Progenitor cell of endocrine pancreas (in vitro differentiated cells): ENCODE results near the gene NEURL1. TPM values are rescaled to one million over a fixed set of nuclear protein-coding genes. Genes with fewer than 3 reads are reported as not detected.

ENCODE experiments used
- DNase-seq: peaks from one replicate; pipeline ENCODE4 v3.0.0; 2021; ENCODE audit warnings: low spot score; ENCODE audit not compliant: unreplicated experiment
- H3K27ac Mint-ChIP-seq: 2 replicates; pipeline ENCODE4 v1.8.0; 2021; ENCODE audit warnings: mild to moderate bottlenecking, moderate library complexity, mixed read lengths
- H3K27me3 Mint-ChIP-seq: 2 replicates; pipeline ENCODE4 v1.8.0; 2021; ENCODE audit warnings: mixed read lengths
- H3K36me3 Mint-ChIP-seq: 2 replicates; pipeline ENCODE4 v1.8.0; 2022; ENCODE audit warnings: mixed read lengths; ENCODE audit not compliant: insufficient read depth
- H3K4me1 Mint-ChIP-seq: 2 replicates; pipeline ENCODE4 v1.8.0; 2021; ENCODE audit warnings: low read depth, mixed read lengths
- H3K4me3 Mint-ChIP-seq: 2 replicates; pipeline ENCODE4 v1.8.0; 2021; ENCODE audit warnings: low read depth, mild to moderate bottlenecking, moderate library complexity, mixed read lengths
- H3K9me3 Mint-ChIP-seq: 2 replicates; pipeline ENCODE4 v1.8.0; 2021; ENCODE audit warnings: low read depth, mixed read lengths
- total RNA-seq: library from RNA; stranded (reverse); gene quantifications from 2 replicates; pipeline ENCODE4 v1.2.1, GENCODE V29; 2021
- TF ChIP-seq, protein P1 (sequence below): fragments of 200-600 bp; sonication (generic); IDR thresholded peaks from one replicate; pipeline ENCODE4 v1.5.0; 2021; ENCODE audit warnings: antibody characterized with exemption, mild to moderate bottlenecking; ENCODE audit not compliant: unreplicated experiment

NEURL1 gene
- total RNA-seq, 1 donor from 2014 or later, result 21.5 TPM

DNA sequence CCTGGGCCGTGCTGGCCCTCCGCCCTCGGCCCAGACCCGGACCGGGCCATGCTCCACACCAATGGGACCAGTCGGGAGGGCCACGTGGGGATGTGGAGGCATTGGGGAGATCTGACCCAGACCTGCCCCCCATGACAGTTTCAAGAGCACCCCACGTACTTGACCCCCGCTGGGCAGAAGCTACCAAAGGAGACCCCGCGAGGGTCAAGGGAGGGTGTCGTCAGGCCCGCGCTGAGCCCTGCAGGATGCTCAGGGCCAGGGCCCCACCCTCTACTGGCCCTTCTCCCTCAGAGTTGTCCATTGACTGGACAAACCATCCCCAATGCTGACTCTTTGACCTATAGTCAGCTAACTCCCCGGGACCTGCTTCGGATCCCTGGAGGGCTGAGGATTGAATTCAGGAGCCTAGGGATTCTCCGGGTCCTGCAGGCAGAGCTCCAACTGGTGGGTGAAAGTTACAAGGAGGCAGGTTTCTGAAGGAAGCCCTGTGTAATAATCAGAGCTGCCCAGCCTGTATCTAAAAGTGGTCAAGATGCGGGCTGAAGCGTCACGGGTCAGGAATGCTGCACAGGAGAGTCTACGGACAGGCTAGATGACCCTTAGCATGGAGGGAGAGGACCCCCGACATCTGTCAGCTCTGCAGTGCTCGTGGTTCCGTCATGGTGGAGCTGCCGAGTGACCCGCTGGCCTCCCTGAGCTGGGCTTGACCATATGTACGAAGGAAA, 40.8 kb upstream of the NEURL1 start:
- H3K4me3 Mint-ChIP-seq, result no peak overlapping the region
- no peaks in the 10 kb centered on the region for H3K27me3 Mint-ChIP-seq

DNA sequence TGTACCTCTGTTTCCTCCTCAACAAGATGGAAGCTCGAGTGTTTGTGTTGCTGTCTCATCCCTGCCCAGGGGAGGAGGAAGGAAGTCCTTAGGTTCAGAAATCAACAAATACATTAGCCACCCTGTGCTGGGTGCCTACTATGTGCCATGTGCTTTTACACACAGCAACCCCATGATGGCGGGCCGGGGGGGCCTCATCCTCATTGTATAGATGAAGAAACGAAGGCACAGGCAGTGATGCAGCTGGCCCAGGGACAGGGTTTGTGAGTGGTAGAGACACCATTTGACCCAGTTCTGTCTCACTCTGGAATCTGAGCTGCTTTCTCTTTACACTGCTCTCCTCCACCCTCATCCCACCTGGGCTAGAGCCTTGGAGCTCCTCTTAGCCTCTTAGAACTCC, 39.5 kb upstream of the NEURL1 start:
- Mint-ChIP-seq H3K36me3 (peaks cover 2% of the 10 kb centered on the region), H3K4me1 (no peaks in the 10 kb centered on the region), H3K27me3 (no peaks in the 10 kb centered on the region), H3K9me3 (no peaks in the 10 kb centered on the region), H3K27ac (no peak overlapping the region), H3K4me3 (no peak overlapping the region)
- TF ChIP-seq, protein P1, sequence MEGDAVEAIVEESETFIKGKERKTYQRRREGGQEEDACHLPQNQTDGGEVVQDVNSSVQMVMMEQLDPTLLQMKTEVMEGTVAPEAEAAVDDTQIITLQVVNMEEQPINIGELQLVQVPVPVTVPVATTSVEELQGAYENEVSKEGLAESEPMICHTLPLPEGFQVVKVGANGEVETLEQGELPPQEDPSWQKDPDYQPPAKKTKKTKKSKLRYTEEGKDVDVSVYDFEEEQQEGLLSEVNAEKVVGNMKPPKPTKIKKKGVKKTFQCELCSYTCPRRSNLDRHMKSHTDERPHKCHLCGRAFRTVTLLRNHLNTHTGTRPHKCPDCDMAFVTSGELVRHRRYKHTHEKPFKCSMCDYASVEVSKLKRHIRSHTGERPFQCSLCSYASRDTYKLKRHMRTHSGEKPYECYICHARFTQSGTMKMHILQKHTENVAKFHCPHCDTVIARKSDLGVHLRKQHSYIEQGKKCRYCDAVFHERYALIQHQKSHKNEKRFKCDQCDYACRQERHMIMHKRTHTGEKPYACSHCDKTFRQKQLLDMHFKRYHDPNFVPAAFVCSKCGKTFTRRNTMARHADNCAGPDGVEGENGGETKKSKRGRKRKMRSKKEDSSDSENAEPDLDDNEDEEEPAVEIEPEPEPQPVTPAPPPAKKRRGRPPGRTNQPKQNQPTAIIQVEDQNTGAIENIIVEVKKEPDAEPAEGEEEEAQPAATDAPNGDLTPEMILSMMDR, result no peak
- DNase-seq, result no peak

More for the DNA sequence above, 40.8 kb upstream of the NEURL1 start:
- TF ChIP-seq, protein P1, result no peak
- H3K9me3 Mint-ChIP-seq, result no peaks in the 10 kb centered on the region
- no peak for DNase-seq
- H3K27ac Mint-ChIP-seq, result no peak overlapping the region
- peaks cover 5% of the 10 kb centered on the region for H3K36me3 Mint-ChIP-seq
- H3K4me1 Mint-ChIP-seq, result no peaks in the 10 kb centered on the region

DNA sequence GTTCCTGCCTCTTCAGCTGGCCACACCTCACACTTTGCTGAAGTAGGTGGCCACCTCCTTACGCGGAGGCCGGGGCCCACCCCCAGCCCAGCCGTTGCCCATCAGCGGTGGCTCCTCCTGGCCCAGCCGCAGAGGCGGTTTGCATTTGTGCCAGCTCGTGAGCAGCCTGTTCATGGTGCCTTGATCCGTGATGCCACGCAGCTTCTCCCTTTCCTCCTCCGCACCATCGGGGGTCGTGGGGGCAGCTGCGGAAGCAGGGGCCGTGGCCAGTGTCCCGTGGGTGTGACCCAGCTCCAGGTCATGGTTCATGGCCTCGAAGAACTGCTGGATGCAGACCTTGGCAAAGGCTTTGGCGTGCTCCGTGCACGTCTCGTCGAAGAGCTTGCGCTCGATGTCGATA, 38.3 kb upstream of the NEURL1 start:
- Mint-ChIP-seq H3K9me3 (no peaks in the 10 kb centered on the region), H3K27ac (no peak overlapping the region), H3K36me3 (no peaks in the 10 kb centered on the region)

DNA sequence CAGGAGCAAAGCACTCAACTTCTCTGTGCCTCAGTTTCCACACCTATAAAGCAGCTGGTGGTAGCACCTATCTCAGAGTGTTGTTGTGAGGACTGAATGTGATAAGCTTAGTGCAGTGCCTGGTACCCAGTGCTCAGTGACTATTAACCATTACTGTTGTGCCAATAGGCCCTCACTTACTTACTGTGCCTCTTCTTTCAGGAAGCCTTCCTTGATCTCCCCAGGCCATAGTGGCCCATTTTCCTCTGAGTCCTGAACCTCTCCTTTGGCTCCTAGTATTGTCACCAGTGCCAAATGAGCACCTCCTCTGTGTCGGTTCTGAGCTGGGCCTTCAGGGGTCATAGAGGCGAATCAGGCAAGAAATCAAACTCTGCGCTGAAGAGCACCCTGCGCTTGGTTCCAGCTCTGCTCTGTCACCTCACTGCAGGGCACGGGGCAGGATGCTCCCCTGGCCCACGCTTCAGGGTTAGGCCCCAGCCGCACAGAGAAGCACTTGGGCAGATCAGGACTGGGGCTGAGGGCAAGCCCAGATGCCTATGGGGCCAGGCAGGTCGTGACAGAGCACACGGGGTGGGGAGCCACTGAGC, 37.3 kb upstream of the NEURL1 start:
- no peak overlapping the region for H3K27ac Mint-ChIP-seq
- no peaks in the 10 kb centered on the region for H3K27me3 Mint-ChIP-seq
- no peaks in the 10 kb centered on the region for H3K4me1 Mint-ChIP-seq
- no peak for DNase-seq
- no peak overlapping the region for H3K4me3 Mint-ChIP-seq
- H3K36me3 Mint-ChIP-seq, result no peaks in the 10 kb centered on the region
- TF ChIP-seq, protein P1, result no peak
- no peaks in the 10 kb centered on the region for H3K9me3 Mint-ChIP-seq

More for the DNA sequence above, 38.3 kb upstream of the NEURL1 start:
- DNase-seq, result no peak
- Mint-ChIP-seq H3K4me3 (no peak overlapping the region), H3K27me3 (no peaks in the 10 kb centered on the region), H3K4me1 (no peaks in the 10 kb centered on the region)
- TF ChIP-seq, protein P1, result no peak

DNA sequence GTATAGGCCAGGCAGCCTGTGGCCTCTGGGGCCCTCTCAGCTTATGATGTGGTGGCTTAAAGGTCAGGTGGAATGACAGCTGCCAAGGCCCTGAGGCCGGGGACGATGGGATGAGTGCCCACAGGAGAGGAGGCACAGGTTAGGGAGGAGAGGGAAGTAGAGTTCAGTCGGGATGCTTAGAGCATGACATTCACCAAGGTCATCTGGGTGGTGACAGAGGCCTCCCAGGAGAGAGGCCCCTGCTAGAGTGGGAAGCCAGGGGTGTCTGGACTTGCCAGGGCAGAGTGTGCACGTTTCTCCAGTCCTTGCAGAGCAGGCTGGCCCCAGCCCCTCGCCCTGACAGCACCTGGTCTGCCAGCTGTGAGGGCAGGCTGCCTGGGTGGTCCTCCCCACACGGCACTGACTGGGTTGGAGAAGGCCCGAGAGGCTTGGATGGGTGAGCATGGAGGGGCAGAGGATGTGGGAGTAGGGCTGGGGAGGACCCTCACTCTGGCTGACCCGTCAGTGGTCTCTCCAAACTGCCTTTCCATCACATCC, 36.3 kb upstream of the NEURL1 start:
- Mint-ChIP-seq H3K9me3 (no peaks in the 10 kb centered on the region), H3K4me1 (no peaks in the 10 kb centered on the region), H3K27ac (no peak overlapping the region), H3K4me3 (no peak overlapping the region), H3K27me3 (no peaks in the 10 kb centered on the region), H3K36me3 (no peaks in the 10 kb centered on the region)
- TF ChIP-seq, protein P1, result no peak
- no peak for DNase-seq
